ENCODE results near the gene MYO3B. TPM values are rescaled to one million over a fixed set of nuclear protein-coding genes. Genes with fewer than 3 reads are reported as not detected.

MYO3B gene
- polyA plus RNA-seq, 2 of the 4 experiments (the other 2 are of a cell fraction): 0.01 TPM; not detected in 1

- peaks cover 47% of the 10 kb centered on the region for H3K4me1 ChIP-seq
- POLR2A ChIA-PET: no interaction called here
- FAIRE-seq: no peak
These were observed 18.9 kb upstream of the MYO3B start for GRCh38 chr2:170159060-170159459.

GRCh38 chr2:170161516-170162270, 16.3 kb upstream of the MYO3B start:
- Histone ChIP-seq H3K4me2 (no peak overlapping the region), H3K9me3 (no peaks in the 10 kb centered on the region), H3K27ac (no peak overlapping the region), H3K4me3 (no peak overlapping the region), H3K4me1 (peaks cover 27% of the 10 kb centered on the region)
- TF ChIP-seq EHF (CRISPR knock-in tag; IDR thresholded peaks at IDR 0.05) (no peak), NFE2L2 (conservative IDR thresholded peaks at IDR 0.05; ENCODE audit: low read length) (no peak), E2F6 (IDR thresholded peaks at IDR 0.05; ENCODE audit: borderline replicate concordance, low read depth) (no peak), CTCF (IDR thresholded peaks at IDR 0.05) (no peak), JUNB (IDR thresholded peaks at IDR 0.05) (no peak), HES2 (IDR thresholded peaks at IDR 0.05) (no peak)
- ChIA-PET CTCF (interaction anchor here (0.7 to 0.9 kb wide), 2 partner anchors 9 to 260 kb away, joined by 3 read pairs; no protein-coding TSS in a partner anchor), POLR2A (no interaction called here)
- ATAC-seq (no peak), FAIRE-seq (no peak), DNase-seq (ENCODE audit: low read depth in 1 of 2, low spot score in 1 of 2) (no peak)
- 89% methylated on average over 4 of the region's 4 CpGs for WGBS (ENCODE audit: missing lambda C conversion rate)

More at GRCh38 chr2:170159060-170159459, 18.9 kb upstream of the MYO3B start:
- ATAC-seq (no peak), DNase-seq (ENCODE audit: low read depth in 1 of 2, low spot score in 1 of 2) (no peak)
- TF ChIP-seq KDM1A (IDR thresholded peaks at IDR 0.05; ENCODE audit: low read depth) (0 out of 2 replicates have a peak, but pooled peaks have one; percentile 15), FOSL2 (IDR thresholded peaks at IDR 0.05) (no peak), FOSL2 (CRISPR knock-in tag; IDR thresholded peaks at IDR 0.05) (no peak)
- no peak overlapping the region for H3K4me3 ChIP-seq
- H3K4me2 ChIP-seq: peak overlapping the region; percentile 38
- CTCF ChIA-PET: no interaction called here
- no peaks in the 10 kb centered on the region for H3K9me3 ChIP-seq
- no peak overlapping the region for H3K27ac ChIP-seq

- Histone ChIP-seq H3K4me1 (peaks cover 21% of the 10 kb centered on the region), H3K9me3 (no peaks in the 10 kb centered on the region), H3K27ac (no peak overlapping the region), H3K4me2 (no peak overlapping the region), H3K4me3 (no peak overlapping the region)
- no peak for ATAC-seq
- FAIRE-seq: no peak
- no peak for DNase-seq (ENCODE audit: low read depth in 1 of 2, low spot score in 1 of 2)
- ChIA-PET CTCF (no interaction called here), POLR2A (no interaction called here)
- TF ChIP-seq ZFP36 (IDR thresholded peaks at IDR 0.05; ENCODE audit: borderline replicate concordance, partially characterized antibody) (no peak), HOXB5 (CRISPR knock-in tag; IDR thresholded peaks at IDR 0.05) (no peak), JUNB (IDR thresholded peaks at IDR 0.05) (no peak), ATOH8 (CRISPR knock-in tag; IDR thresholded peaks at IDR 0.05; ENCODE audit: low read depth) (no peak)
- 86% methylated on average over 4 of the region's 4 CpGs for WGBS (ENCODE audit: missing lambda C conversion rate)
These were observed 15.7 kb upstream of the MYO3B start for GRCh38 chr2:170162271-170162632.

GRCh38 chr2:170163411-170164065, 14.4 kb upstream of the MYO3B start:
- WGBS (ENCODE audit: missing lambda C conversion rate): 80% methylated on average over 6 of the region's 6 CpGs
- ChIA-PET CTCF (interaction anchor here (1.2 kb wide), 1 partner anchor 15 kb away, joined by 3 read pairs; no protein-coding TSS in a partner anchor), POLR2A (no interaction called here)
- Histone ChIP-seq H3K4me1 (peaks cover 14% of the 10 kb centered on the region), H3K27ac (no peak overlapping the region), H3K4me3 (no peak overlapping the region), H3K4me2 (no peak overlapping the region), H3K9me3 (no peaks in the 10 kb centered on the region)
- FAIRE-seq (no peak), DNase-seq (ENCODE audit: low read depth in 1 of 2, low spot score in 1 of 2) (no peak), ATAC-seq (no peak)
- no peak for TF ChIP-seq CBX2 (IDR thresholded peaks at IDR 0.05; ENCODE audit: borderline replicate concordance, low read depth)
- no peak for TF ChIP-seq RCOR1 (IDR thresholded peaks at IDR 0.05; ENCODE audit: low read depth, low read length)
- no peak for TF ChIP-seq ESRRA (IDR thresholded peaks at IDR 0.05; ENCODE audit: borderline replicate concordance, low read length)
- TF ChIP-seq HOXA7 (CRISPR knock-in tag; IDR thresholded peaks at IDR 0.05): no peak
- TF ChIP-seq FOXS1 (CRISPR knock-in tag; IDR thresholded peaks at IDR 0.05): no peak
- TF ChIP-seq MAZ (IDR thresholded peaks at IDR 0.05; ENCODE audit: borderline replicate concordance, low read depth, low read length): no peak
- TF ChIP-seq PHF8 (IDR thresholded peaks at IDR 0.05; ENCODE audit: borderline replicate concordance, low read depth): no peak
- TF ChIP-seq USF2 (IDR thresholded peaks at IDR 0.05): no peak
- no peak for TF ChIP-seq HES2 (IDR thresholded peaks at IDR 0.05)
- TF ChIP-seq JUN (IDR thresholded peaks at IDR 0.05): no peak
- TF ChIP-seq NPAS2 (CRISPR knock-in tag; IDR thresholded peaks at IDR 0.05; ENCODE audit: borderline replicate concordance): no peak
- no peak for TF ChIP-seq TFCP2L1 (CRISPR knock-in tag; IDR thresholded peaks at IDR 0.05)
- no peak for TF ChIP-seq POLR2A (IDR thresholded peaks at IDR 0.05; ENCODE audit: low read length)
- no peak for TF ChIP-seq FOSB (CRISPR knock-in tag; IDR thresholded peaks at IDR 0.05)
- TF ChIP-seq RAD21 (conservative IDR thresholded peaks at IDR 0.05 in 1 of 2, IDR thresholded peaks at IDR 0.05 in 1 of 2): no peak
